ENCODE measurements around the gene KIFC1.
"Not testable (repeated sequence)": the region's sequence is repeated elsewhere in the genome, so short reads cannot be mapped to it uniquely, and the experiment has no call there.

KIFC1 gene, protein sequence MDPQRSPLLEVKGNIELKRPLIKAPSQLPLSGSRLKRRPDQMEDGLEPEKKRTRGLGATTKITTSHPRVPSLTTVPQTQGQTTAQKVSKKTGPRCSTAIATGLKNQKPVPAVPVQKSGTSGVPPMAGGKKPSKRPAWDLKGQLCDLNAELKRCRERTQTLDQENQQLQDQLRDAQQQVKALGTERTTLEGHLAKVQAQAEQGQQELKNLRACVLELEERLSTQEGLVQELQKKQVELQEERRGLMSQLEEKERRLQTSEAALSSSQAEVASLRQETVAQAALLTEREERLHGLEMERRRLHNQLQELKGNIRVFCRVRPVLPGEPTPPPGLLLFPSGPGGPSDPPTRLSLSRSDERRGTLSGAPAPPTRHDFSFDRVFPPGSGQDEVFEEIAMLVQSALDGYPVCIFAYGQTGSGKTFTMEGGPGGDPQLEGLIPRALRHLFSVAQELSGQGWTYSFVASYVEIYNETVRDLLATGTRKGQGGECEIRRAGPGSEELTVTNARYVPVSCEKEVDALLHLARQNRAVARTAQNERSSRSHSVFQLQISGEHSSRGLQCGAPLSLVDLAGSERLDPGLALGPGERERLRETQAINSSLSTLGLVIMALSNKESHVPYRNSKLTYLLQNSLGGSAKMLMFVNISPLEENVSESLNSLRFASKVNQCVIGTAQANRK

DNA sequence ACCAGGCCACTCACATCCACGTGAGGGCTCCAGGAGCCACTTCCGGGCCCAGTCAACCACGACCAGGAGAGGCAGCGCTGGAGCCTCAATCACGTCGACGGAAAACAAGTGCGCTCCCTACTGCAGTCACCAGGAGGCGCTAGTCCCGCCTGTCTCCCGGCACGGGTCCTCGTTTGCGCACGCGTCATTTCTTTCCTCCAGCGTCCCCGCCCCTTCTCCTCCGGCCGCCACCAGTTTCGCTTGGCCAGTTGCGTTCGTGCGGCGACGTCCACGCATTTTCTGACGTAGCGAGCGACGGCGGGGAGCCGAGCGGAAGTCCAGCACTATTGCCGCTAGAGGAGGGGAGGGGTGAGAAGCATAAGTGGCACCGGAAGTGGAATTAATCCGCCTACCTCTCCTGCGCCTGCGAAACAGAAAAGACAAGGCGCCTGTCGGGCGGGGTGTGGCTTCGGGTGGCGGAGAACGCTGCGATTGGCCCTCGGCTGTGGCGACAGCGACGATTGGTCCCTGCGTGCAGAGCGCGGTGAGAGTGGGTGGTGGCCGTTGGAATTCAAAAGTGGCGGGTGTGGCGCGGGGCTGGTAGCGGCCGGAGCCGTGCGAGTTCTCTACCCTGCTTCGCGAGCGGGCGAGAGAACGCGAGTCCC is at the start of gene KIFC1:
Gene KIFC1, plus strand, starts transcription at position 546 of the 644 bp plus-strand sequence. CDS start 163 bp downstream, outside the sequence.
- DNase-seq (ENCODE audit: low read depth) = peak; percentile 99
- TF ChIP-seq, protein P1, sequence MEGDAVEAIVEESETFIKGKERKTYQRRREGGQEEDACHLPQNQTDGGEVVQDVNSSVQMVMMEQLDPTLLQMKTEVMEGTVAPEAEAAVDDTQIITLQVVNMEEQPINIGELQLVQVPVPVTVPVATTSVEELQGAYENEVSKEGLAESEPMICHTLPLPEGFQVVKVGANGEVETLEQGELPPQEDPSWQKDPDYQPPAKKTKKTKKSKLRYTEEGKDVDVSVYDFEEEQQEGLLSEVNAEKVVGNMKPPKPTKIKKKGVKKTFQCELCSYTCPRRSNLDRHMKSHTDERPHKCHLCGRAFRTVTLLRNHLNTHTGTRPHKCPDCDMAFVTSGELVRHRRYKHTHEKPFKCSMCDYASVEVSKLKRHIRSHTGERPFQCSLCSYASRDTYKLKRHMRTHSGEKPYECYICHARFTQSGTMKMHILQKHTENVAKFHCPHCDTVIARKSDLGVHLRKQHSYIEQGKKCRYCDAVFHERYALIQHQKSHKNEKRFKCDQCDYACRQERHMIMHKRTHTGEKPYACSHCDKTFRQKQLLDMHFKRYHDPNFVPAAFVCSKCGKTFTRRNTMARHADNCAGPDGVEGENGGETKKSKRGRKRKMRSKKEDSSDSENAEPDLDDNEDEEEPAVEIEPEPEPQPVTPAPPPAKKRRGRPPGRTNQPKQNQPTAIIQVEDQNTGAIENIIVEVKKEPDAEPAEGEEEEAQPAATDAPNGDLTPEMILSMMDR (IDR thresholded peaks at IDR 0.05; ENCODE audit: low read depth, low read length, missing control alignments) = peak; percentile 99
- H3K4me3 ChIP-seq (ENCODE audit: low read depth, low read length) = peak within 1 kb of the TSS; percentile 88

DNA sequence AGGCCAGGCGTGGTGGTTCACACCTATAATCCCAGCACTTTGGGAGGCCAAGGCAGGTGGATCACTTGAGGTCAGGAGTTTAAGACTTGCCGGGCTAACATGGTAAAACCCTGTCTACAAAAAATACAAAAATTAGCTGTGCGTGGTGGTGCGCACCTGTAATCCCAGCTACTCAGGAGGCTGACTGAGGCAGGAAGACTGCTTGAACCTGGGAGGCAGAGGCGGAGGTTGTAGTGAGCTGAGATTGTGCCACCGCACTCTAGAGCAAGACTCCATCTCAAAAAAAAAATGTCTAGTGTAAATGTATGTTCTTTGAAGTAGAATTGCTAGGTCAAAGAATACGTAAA is 48.0 kb upstream of the KIFC1 start:
- DNase-seq (ENCODE audit: low read depth); H3K4me3 ChIP-seq (ENCODE audit: low read depth, low read length): not testable (repeated sequence)

DNA sequence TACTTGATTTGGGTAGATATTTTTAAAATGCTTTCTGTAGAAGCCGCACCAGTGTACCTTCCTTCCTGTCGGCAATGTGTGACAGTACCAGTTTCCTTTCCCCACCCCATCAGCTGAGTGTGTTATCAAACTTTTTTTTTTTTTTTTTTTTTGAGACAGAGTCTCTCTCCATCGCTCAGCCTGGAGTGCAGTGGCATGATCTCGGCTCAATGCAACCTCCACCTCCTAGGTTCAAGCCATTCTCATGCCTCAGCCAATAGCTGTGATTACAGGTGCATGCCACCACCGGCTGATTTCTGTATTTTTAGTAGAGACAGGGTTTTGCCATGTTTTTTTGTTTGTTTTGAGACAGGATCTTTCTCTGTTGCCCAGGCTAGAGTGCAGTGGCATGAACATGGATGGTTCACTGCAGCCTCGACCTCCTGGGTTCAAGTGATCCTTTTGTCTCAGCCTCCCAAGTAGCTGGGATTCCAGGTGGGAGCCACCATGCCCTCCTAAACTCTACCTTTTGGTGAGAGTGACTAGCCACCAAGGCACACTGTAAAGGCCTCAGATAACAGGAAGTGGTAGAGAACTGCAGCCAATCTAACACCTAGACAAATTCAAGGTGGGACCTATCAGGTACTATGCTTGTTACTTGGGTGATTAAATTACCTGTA is 47.5 kb upstream of the KIFC1 start:
- peak; percentile 78 for DNase-seq (ENCODE audit: low read depth)
- H3K4me3 ChIP-seq (ENCODE audit: low read depth, low read length) = no peak overlapping the region
- TF ChIP-seq, protein P1 (IDR thresholded peaks at IDR 0.05; ENCODE audit: low read depth, low read length, missing control alignments) = no peak

DNA sequence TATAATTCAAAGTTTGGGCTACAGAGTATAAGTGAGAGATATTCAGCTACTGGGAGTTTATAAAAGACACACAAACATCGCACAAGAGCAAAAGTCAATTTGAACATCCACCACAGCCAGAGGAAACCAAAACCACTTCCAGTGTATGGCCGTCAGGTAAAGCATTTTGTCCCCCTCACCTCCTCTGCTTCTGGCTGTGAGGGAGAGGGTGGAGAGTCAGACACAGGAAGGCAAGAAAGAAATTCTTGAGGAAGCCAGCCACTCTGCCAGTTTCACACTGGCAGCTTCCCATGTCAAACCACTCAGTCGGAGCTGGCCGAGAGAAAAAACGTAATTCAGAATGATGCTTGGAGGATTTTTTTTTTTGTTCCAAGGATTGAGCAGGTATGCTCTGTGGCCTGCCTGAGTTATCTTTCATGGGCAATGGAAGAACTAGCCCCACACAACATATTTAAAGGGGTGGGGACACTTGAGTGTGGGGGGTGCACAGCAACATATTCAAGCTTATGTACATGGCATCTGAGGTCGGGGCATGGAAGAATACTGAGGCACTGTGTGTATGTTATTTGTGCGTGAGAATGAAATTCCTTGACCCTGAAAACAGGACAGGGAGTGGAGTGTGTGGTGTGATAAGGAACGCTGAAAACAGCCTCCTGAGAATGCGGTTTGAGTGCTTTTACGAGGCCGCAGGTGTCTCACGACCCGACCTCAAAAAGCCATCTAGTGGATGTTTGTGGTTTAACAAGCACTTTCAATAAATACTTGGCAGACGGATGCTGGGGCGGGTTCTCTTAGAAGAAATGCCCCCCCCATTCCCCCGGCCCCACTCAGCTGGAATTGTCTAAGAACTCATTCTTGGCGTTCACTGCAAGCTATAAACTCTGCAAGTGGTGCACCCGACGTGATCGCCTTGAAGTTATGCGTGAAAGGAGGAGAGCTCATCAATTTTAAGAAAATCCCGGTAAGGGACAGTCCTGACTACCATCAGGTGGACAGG is 46.6 kb upstream of the KIFC1 start:
- TF ChIP-seq, protein P1 (IDR thresholded peaks at IDR 0.05; ENCODE audit: low read depth, low read length, missing control alignments) = peak; percentile 62
- H3K4me3 ChIP-seq (ENCODE audit: low read depth, low read length) = peak overlapping the region; percentile 18; the same call in 1 of the 2 replicates
- peak; percentile 74 for DNase-seq (ENCODE audit: low read depth)

DNA sequence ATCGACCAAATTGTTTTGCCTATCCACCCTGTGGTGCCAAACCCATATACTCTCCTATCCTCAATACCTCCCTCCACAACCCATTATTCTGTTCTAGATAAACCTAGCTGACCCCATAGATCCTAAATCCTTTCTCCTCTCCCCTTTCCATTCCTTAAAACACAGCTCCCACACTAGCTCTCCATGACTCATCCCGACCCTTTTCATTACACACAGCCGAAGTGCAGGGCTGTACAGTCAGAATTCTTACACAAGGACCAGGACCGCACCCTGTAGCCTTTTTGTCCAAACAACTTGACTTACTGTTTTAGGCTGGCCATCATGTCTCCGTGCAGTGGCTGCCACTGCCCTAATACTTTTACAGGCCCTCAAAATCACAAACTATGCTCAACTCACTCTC is 44.7 kb upstream of the KIFC1 start:
- DNase-seq (ENCODE audit: low read depth); H3K4me3 ChIP-seq (ENCODE audit: low read depth, low read length): not testable (repeated sequence)

DNA sequence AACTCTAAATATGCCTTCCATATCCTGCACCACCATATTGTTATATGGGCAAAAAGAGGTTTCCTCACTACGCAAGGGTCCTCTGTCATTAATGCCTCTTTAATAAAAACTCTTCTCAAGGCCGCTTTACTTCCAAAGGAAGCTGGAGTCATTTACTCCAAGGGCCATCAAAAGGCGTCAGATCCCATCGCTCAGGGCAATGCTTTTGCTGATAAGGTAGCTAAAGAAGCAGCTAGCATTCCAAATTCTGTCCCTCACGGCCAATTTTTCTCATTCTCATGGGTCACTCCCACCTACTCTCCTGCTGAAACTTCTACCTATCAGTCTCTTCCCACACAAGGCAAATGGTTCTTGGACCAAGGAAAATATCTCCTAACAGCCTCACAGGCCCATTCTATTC is 43.8 kb upstream of the KIFC1 start:
- TF ChIP-seq, protein P1 (IDR thresholded peaks at IDR 0.05; ENCODE audit: low read depth, low read length, missing control alignments) = no peak
- no peak for DNase-seq (ENCODE audit: low read depth)
- no peak overlapping the region for H3K4me3 ChIP-seq (ENCODE audit: low read depth, low read length)

DNA sequence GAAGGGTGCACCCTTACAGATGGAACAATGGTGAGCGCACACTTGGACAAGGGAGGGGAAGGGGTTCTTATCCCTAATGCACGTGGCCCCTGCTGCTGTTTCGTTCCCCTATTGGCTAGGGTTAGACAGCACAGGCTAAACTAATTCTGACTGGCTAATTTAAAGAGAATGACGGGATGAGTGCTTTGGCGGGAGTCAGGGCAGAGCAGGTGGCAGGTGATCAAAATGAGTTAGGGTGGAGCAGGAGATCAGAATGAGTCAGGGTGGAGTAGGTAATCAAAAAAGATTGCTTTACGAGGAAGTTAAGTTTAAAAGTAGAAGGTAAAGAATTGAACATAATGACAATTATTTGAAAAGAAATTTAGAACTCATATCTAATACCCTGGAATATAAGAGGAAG is 35.8 kb upstream of the KIFC1 start:
- not testable (repeated sequence) for H3K4me3 ChIP-seq (ENCODE audit: low read depth, low read length); DNase-seq (ENCODE audit: low read depth)
